Fibroblast of skin of scalp (primary cell): ENCODE data around the gene ZNF566.
A peak's percentile ranks its signal among the peaks of the same experiment; 100 is the strongest.

Experiments used
- DNase-seq: peaks from one replicate; pipeline ENCODE4 v3.0.0-alpha.2; 2013

ZNF566 gene

GRCh38 chr19:36441339-36441738, 48.0 kb downstream of the ZNF566 start:
- no peak for DNase-seq

- DNase-seq, result no peak
Measured at GRCh38 chr19:36436531-36436930, 52.8 kb downstream of the ZNF566 start.

GRCh38 chr19:36423925-36424324, 65.4 kb downstream of the ZNF566 start:
- DNase-seq, result no peak

- peak; percentile 4 for DNase-seq
Measured at GRCh38 chr19:36421749-36422481, 67.4 kb downstream of the ZNF566 start.

- DNase-seq, result peak; percentile 36
Measured at GRCh38 chr19:36420961-36421748, 68.2 kb downstream of the ZNF566 start.

- DNase-seq, result peak; percentile 88
Measured at GRCh38 chr19:36418287-36419001, 70.9 kb downstream of the ZNF566 start, which contains the start of gene ZFP82. Gene ZFP82 (minus strand): TSS chr19:36418644. CDS start chr19:36409789, 8,855 bp downstream.

- DNase-seq, result no peak
Measured at GRCh38 chr19:36417752-36418286, 71.5 kb downstream of the ZNF566 start.

- DNase-seq, result no peak
Measured at GRCh38 chr19:36409841-36410240, 79.5 kb downstream of the ZNF566 start.

- DNase-seq, result no peak
Measured at GRCh38 chr19:36408101-36408500, 81.3 kb downstream of the ZNF566 start.

- DNase-seq, result no peak
Measured at GRCh38 chr19:36404498-36404897, 84.9 kb downstream of the ZNF566 start.

GRCh38 chr19:36401475-36401874, 87.9 kb downstream of the ZNF566 start:
- no peak for DNase-seq

- no peak for DNase-seq
Measured at GRCh38 chr19:36398571-36398970, 90.8 kb downstream of the ZNF566 start.
